Tibial nerve (tissue), 4 donors: ENCODE results near the gene NEU4.

Experiments
- EP300 ChIP-seq, 2 donors: sonication (generic); formaldehyde crosslinking; IDR thresholded peaks; one replicate each; pipeline ENCODE4 v1.6.1; 2017; ENCODE audit warnings: antibody characterized with exemption in 2 of 2, mild to moderate bottlenecking in 1 of 2
- POLR2A ChIP-seq, 2 donors: fragments of 450-650 bp; IDR thresholded peaks; one replicate each; pipeline ENCODE4 v1.6.1; 2017; ENCODE audit warnings: antibody characterized with exemption in 2 of 2, mild to moderate bottlenecking in 2 of 2, moderate library complexity in 2 of 2
- TF ChIP-seq, protein P1 (sequence below), 5 experiments: fragments of 200-600 bp in 3 of 5; fragments of 450-650 bp in 2 of 5; sonication (generic) in 3 of 5; IDR thresholded peaks; one replicate each; pipeline ENCODE4 v1.5.1; 2016 to 2019; ENCODE audit warnings: antibody characterized with exemption in 5 of 5, mild to moderate bottlenecking in 3 of 5, moderate library complexity in 2 of 5

DNA sequence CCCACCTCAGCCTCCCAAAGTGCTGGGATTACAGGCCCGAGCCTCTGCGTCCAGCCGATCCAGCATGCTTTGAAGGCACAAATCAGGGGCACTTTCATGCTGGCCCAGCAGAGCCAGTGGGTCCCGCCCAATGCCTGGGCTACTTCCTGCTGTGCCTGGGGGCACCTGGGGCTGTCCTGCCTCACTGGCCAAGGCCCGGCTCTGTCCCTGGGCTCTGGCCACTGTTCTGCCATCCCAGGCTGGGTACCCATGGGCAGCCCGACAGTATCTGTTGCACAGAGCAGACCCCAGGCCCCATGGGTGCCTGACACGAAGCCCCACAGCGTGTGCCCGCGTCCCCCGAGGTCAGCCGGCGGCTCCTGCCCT is 39.2 kb upstream of the NEU4 start:
- TF ChIP-seq, protein P1, sequence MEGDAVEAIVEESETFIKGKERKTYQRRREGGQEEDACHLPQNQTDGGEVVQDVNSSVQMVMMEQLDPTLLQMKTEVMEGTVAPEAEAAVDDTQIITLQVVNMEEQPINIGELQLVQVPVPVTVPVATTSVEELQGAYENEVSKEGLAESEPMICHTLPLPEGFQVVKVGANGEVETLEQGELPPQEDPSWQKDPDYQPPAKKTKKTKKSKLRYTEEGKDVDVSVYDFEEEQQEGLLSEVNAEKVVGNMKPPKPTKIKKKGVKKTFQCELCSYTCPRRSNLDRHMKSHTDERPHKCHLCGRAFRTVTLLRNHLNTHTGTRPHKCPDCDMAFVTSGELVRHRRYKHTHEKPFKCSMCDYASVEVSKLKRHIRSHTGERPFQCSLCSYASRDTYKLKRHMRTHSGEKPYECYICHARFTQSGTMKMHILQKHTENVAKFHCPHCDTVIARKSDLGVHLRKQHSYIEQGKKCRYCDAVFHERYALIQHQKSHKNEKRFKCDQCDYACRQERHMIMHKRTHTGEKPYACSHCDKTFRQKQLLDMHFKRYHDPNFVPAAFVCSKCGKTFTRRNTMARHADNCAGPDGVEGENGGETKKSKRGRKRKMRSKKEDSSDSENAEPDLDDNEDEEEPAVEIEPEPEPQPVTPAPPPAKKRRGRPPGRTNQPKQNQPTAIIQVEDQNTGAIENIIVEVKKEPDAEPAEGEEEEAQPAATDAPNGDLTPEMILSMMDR (IDR thresholded peaks at IDR 0.05), result no peak
- no peak for TF ChIP-seq EP300 (IDR thresholded peaks at IDR 0.05)
- no peak for TF ChIP-seq POLR2A (IDR thresholded peaks at IDR 0.05)
